ENCODE results near the gene ZNF25.
"Not testable (repeated sequence)": the region's sequence is repeated elsewhere in the genome, so short reads cannot be mapped to it uniquely, and the experiment has no call there.

Gene ZNF25

DNA sequence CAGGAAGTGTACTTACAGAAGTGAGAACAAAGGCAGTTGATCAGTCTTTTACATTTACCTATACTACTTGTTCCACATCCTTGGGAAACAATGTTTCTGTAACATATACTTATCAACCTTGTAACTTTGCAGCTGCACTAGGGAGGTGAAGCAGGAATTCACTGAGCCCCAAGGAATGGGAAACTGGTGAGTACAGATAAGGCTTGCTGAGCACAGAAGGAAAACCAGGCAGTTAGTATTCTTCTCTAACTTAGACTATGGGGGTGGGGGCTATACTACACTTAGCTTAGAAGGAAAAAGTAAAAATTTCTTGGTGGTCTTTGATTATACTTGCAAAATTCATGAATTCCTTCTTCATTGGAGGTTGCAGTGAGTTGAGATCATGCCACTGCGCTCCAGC, 27.1 kb upstream of the ZNF25 start:
- TF ChIP-seq ZC3H10 (CRISPR knock-in tag; IDR thresholded peaks at IDR 0.05) (no peak), ZNF8 (CRISPR knock-in tag; IDR thresholded peaks at IDR 0.05) (no peak), CSDC2 (CRISPR knock-in tag; IDR thresholded peaks at IDR 0.05) (no peak), ISL1 (CRISPR knock-in tag; IDR thresholded peaks at IDR 0.05) (no peak), SNAI2 (CRISPR knock-in tag; IDR thresholded peaks at IDR 0.05) (no peak)
- ATAC-seq, result no peak

DNA sequence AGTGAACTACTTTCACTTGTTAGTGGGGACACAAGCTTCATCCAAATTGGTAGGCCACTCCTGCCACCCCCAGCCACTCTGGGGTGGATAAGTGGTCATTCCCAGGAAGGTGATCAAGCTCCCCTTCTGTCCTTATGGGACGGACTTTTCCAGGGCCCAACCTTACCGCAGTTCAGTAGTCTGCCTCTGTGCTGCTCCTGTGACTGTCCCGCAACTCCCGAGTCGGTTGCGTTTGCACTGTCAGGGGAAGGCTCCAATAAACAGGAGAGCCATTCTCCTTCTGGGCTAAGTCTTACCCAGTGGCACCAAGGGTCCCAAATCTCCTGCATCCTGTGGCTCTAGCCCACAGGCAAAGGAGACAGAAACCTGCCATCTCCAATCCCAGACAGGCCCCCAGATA, 26.6 kb upstream of the ZNF25 start:
- TF ChIP-seq, protein P1, sequence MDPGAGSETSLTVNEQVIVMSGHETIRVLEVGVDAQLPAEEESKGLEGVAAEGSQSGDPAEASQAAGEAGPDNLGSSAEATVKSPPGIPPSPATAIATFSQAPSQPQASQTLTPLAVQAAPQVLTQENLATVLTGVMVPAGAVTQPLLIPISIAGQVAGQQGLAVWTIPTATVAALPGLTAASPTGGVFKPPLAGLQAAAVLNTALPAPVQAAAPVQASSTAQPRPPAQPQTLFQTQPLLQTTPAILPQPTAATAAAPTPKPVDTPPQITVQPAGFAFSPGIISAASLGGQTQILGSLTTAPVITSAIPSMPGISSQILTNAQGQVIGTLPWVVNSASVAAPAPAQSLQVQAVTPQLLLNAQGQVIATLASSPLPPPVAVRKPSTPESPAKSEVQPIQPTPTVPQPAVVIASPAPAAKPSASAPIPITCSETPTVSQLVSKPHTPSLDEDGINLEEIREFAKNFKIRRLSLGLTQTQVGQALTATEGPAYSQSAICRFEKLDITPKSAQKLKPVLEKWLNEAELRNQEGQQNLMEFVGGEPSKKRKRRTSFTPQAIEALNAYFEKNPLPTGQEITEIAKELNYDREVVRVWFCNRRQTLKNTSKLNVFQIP (CRISPR knock-in tag; IDR thresholded peaks at IDR 0.05; ENCODE audit: borderline replicate concordance, low read depth), result no peak
- TF ChIP-seq, protein P2, sequence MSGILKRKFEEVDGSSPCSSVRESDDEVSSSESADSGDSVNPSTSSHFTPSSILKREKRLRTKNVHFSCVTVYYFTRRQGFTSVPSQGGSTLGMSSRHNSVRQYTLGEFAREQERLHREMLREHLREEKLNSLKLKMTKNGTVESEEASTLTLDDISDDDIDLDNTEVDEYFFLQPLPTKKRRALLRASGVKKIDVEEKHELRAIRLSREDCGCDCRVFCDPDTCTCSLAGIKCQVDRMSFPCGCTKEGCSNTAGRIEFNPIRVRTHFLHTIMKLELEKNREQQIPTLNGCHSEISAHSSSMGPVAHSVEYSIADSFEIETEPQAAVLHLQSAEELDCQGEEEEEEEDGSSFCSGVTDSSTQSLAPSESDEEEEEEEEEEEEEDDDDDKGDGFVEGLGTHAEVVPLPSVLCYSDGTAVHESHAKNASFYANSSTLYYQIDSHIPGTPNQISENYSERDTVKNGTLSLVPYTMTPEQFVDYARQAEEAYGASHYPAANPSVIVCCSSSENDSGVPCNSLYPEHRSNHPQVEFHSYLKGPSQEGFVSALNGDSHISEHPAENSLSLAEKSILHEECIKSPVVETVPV (CRISPR knock-in tag; IDR thresholded peaks at IDR 0.05), result no peak
- no peak for TF ChIP-seq ZC3H10 (CRISPR knock-in tag; IDR thresholded peaks at IDR 0.05)
- TF ChIP-seq OSR1 (CRISPR knock-in tag; IDR thresholded peaks at IDR 0.05), result no peak
- TF ChIP-seq ZNF8 (CRISPR knock-in tag; IDR thresholded peaks at IDR 0.05), result no peak
- no peak for TF ChIP-seq ESRRG (CRISPR knock-in tag; IDR thresholded peaks at IDR 0.05)
- no peak for TF ChIP-seq GLIS3 (CRISPR knock-in tag; IDR thresholded peaks at IDR 0.05)
- TF ChIP-seq RARB (CRISPR knock-in tag; IDR thresholded peaks at IDR 0.05), result no peak
- no peak for TF ChIP-seq ARNTL (CRISPR knock-in tag; IDR thresholded peaks at IDR 0.05; ENCODE audit: borderline replicate concordance, low read depth)
- TF ChIP-seq ZNF565 (CRISPR knock-in tag; conservative IDR thresholded peaks at IDR 0.05; ENCODE audit: low read depth), result no peak
- no peak for TF ChIP-seq TCF4 (CRISPR knock-in tag; IDR thresholded peaks at IDR 0.05; ENCODE audit: borderline replicate concordance)
- no peak for TF ChIP-seq TOX (CRISPR knock-in tag; IDR thresholded peaks at IDR 0.05; ENCODE audit: borderline replicate concordance)
- TF ChIP-seq ZNF70 (CRISPR knock-in tag; IDR thresholded peaks at IDR 0.05), result no peak
- no peak for TF ChIP-seq ZFP3 (CRISPR knock-in tag; IDR thresholded peaks at IDR 0.05)
- ATAC-seq, result no peak

DNA sequence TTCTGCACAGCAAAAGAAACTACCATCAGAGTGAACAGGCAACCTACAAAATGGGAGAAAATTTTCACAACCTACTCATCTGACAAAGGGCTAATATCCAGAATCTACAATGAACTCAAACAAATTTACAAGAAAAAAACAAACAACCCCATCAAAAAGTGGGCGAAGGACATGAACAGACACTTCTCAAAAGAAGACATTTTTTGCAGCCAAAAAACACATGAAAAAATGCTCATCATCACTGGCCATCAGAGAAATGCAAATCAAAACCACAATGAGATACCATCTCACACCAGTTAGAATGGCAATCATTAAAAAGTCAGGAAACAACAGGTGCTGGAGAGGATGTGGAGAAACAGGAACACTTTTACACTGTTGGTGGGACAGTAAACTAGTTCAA, 24.0 kb upstream of the ZNF25 start:
- ATAC-seq, result not testable (repeated sequence)

DNA sequence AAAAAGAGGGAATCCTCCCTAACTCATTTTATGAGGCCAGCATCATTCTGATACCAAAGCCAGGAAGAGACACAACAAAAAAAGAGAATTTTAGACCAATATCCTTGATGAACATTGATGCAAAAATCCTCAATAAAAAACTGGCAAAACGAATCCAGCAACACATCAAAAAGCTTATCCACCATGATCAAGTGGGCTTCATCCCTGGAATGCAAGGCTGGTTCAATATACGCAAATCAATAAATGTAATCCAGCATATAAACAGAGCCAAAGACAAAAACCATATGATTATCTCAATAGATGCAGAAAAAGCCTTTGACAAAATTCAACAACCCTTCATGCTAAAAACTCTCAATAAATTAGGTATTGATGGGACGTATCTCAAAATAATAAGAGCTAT, 22.5 kb upstream of the ZNF25 start:
- ATAC-seq, result not testable (repeated sequence)

DNA sequence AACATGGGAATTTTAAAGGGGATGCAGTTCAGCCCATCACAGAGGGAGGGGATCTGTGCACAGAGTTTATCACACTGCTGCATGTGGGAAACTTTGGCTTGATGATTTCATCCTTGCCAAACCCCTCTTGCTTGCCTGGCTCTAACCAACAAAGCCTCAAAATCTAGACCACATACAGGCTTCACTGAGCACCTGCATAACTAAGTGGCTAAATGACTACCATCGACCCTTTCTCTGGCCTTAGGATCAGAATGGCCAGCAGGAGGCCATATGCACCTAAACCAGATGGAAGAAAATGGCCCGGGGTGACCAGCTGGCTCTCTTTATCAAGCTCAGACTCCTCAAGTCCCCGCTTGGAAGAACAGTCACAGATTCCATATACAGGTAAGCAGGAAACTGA, 15.6 kb upstream of the ZNF25 start:
- TF ChIP-seq, protein P2 (CRISPR knock-in tag; IDR thresholded peaks at IDR 0.05), result no peak
- TF ChIP-seq ISL1 (CRISPR knock-in tag; IDR thresholded peaks at IDR 0.05) (no peak), ZNF70 (CRISPR knock-in tag; IDR thresholded peaks at IDR 0.05) (no peak), ZC3H10 (CRISPR knock-in tag; IDR thresholded peaks at IDR 0.05) (no peak), OSR1 (CRISPR knock-in tag; IDR thresholded peaks at IDR 0.05) (no peak), ZNF8 (CRISPR knock-in tag; IDR thresholded peaks at IDR 0.05) (no peak), SNAI2 (CRISPR knock-in tag; IDR thresholded peaks at IDR 0.05) (no peak), TCF4 (CRISPR knock-in tag; IDR thresholded peaks at IDR 0.05; ENCODE audit: borderline replicate concordance) (no peak), RARB (CRISPR knock-in tag; IDR thresholded peaks at IDR 0.05) (no peak), BACH2 (CRISPR knock-in tag; IDR thresholded peaks at IDR 0.05; ENCODE audit: borderline replicate concordance) (no peak), ARNTL (CRISPR knock-in tag; IDR thresholded peaks at IDR 0.05; ENCODE audit: borderline replicate concordance, low read depth) (no peak), TOX (CRISPR knock-in tag; IDR thresholded peaks at IDR 0.05; ENCODE audit: borderline replicate concordance) (no peak), ZFP3 (CRISPR knock-in tag; IDR thresholded peaks at IDR 0.05) (no peak), ZNF565 (CRISPR knock-in tag; conservative IDR thresholded peaks at IDR 0.05; ENCODE audit: low read depth) (no peak)
- TF ChIP-seq, protein P3, sequence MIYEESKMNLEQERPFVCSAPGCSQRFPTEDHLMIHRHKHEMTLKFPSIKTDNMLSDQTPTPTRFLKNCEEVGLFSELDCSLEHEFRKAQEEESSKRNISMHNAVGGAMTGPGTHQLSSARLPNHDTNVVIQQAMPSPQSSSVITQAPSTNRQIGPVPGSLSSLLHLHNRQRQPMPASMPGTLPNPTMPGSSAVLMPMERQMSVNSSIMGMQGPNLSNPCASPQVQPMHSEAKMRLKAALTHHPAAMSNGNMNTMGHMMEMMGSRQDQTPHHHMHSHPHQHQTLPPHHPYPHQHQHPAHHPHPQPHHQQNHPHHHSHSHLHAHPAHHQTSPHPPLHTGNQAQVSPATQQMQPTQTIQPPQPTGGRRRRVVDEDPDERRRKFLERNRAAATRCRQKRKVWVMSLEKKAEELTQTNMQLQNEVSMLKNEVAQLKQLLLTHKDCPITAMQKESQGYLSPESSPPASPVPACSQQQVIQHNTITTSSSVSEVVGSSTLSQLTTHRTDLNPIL (CRISPR knock-in tag; IDR thresholded peaks at IDR 0.05; ENCODE audit: low read depth), result no peak
- TF ChIP-seq, protein P1 (CRISPR knock-in tag; IDR thresholded peaks at IDR 0.05; ENCODE audit: borderline replicate concordance, low read depth), result no peak
- ATAC-seq, result no peak

Measured in SK-N-SH treated with all-trans-retinoic acid at 6 μM for 48 hours (cell line).